Measurements from ENCODE around the gene RAPGEFL1.
"Not testable (repeated sequence)": the region's sequence is repeated elsewhere in the genome, so short reads cannot be mapped to it uniquely, and the experiment has no call there.

Gene RAPGEFL1

GRCh38 chr17:40213914-40214313 lies 36.6 kb downstream of the RAPGEFL1 start:
- not testable (repeated sequence) for DNase-seq

DNA sequence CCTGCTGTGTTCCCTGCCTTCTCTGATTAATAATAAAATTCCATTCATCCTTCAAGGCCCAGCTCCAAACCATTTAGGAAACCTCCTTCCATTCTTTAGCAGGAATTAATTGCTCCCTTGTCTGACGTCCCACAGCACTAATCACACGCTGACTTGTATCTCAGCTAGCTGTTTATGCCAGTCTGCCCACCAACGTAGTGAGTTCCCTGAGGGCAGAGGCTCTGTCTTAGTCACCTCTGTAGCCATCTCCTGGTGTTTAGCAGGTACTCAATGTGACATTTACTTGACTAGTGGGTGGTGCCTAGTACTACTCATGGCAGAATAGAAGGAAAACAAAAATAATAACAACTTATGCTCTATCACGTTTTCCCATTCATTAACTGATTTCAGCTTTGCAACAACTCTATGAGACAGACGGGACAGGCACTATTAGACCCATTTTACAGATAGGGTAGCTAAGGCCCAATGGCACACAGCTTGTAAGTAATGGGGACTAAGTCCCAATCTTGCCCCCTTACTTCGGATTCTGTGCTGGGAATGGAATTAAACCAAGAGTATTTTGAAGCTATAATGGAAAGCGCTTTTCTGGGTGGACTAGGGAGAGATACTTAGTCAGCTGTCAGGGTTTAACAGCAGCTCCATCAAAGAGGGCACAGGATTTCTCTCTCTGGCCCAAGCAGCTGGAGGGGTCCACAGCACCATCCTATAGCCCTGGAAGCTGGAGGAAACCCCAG lies 40.9 kb downstream of the RAPGEFL1 start:
- DNase-seq, result no peak

- DNase-seq, result peak; percentile 97
Observed at GRCh38 chr17:40218740-40219593, 41.7 kb downstream of the RAPGEFL1 start, which contains the start of gene WIPF2. Gene WIPF2 (plus strand): TSS chr17:40219304. CDS start chr17:40256460, 37,156 bp downstream.

DNA sequence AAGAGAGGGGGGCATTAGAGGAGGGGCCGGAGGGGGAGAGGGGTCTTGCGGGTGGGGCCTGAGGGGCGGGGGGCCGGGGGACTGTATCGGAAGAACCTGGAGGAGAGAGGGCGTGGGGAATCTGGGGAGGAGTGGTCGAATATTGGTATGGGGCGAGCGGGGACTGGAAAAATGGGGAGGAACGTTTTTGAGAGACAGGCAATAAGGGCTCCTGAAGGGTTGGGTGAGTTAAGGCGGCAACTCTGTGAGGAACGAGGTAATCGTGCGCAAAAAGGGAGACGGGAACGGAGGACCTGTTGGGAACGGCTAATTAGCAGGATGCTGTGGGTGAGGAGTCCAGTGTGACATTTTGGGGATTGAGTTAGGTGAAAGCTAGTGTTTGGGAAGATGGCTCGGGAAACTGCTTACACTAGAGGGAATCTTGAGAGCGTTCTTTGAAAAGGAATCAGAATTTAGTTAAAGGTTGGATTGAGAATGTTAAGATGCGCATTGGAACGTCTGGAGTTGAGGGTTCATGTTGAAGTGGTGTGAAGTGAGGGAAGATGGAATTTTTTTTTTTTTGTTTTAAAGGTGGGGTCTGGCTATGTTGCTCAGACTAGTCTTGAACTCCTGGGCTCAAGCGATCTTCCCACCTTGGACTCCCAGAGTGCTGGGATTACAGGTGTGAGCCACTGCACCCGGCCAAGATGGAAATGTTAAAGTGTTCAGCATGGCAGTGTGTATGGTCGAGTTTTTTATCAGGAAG lies 42.5 kb downstream of the RAPGEFL1 start:
- peak; percentile 65 for DNase-seq

DNA sequence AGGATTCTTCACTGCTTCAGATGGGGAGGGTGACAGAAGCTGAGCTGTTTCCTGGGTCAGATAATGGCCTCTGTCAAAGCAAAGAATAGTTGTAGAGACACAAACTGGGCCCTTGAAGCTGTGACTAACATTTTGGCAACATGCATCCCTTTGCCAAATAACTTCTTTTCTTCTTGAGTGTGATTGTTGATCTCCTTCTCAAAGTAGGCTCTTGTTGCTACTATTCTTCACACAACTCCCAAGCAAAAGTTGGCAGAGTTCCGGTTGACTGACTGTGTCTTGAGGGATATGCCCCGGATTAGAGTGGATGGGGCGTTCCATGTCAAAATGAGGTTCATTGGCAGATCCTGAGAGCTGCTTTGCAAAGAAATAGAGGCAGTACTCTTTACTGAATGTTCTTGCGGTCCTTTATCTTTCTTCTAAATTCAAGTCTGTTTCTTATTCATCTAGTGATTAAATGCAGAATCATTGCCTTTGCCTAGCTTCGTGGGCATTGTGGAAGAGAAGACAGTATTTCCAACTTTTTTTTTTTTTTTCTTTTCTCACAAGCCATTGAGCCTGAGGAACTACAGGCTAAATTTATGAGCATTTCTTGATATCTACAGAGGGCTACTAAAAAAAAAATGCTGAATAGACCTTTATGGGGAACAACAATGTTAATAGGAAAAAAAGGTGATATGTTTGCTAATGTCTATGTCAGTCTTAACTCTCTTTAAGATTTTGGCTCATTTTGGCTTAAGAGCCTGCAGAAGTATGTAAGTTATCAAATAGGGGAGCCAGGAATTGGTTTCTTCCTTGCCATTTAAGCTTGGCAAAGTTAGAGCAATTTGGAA lies 47.7 kb downstream of the RAPGEFL1 start:
- no peak for DNase-seq

DNA sequence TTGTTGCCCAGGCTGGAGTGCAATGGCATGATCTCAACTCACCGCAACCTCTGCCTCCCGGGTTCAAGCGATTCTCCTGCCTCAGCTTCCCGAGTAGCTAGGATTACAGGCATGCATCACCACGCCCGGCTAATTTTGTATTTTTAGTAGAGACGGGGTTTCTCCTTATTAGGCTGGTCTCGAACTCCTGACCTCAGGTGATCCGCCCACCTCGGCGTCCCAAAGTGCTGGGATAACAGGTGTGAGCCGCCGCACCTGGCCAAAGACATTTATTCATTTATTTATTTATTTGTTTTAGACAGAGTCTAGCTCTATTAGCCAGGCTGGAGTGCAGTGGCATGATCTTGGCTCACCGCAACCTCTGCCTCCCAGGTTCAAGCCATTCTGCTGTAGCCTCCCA lies 51.9 kb downstream of the RAPGEFL1 start:
- DNase-seq, result not testable (repeated sequence)

DNA sequence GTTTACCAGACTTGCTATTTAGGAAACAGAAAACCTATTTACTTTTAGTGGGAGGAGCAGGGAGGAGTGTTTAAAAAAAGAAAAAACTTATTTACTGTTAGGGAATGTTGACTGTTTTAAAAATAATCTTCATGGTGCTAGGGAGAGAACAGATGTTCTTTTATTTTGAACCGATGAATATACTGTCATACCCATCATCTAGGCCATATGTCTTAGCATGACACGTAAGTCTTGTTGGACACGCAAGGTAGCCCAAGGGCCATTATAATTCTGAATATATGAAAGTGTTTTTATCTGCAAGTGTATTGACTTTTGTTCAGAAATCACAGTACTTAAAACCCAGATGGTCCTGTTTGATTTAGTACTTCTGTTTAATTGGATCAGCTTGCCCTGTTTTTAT lies 53.4 kb downstream of the RAPGEFL1 start:
- no peak for DNase-seq

- DNase-seq, result not testable (repeated sequence)
Observed at GRCh38 chr17:40231928-40232327, 54.7 kb downstream of the RAPGEFL1 start.

DNA sequence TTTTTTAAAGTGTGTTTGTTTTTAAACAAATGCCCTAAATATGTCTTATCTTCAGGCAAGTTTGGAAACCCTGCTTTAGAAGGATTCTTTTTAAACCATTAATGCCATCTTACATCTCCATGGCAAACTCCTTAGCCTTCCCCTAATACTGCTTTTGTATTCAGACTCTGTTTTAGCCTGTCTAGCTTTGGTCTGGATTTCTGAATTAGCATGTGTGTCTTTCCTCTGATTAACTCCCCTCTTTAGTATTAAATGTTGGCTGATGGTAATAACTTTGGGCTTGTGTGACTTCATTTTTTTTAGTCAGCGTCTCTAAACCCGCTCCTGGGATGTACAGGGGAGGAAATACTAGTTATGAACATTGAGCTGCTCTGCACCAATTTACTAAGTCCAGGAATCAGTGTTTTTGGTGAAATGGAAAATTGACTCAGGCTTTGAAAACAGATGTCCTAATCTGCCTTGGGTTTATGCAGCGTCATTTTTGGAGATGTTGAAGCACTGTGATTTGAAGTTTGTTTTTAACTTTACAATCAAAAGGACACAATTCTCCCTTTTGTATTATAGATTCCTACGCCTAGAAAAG lies 64.1 kb downstream of the RAPGEFL1 start:
- DNase-seq, result no peak

- DNase-seq, result no peak
Observed at GRCh38 chr17:40242774-40243173, 65.5 kb downstream of the RAPGEFL1 start.

DNA sequence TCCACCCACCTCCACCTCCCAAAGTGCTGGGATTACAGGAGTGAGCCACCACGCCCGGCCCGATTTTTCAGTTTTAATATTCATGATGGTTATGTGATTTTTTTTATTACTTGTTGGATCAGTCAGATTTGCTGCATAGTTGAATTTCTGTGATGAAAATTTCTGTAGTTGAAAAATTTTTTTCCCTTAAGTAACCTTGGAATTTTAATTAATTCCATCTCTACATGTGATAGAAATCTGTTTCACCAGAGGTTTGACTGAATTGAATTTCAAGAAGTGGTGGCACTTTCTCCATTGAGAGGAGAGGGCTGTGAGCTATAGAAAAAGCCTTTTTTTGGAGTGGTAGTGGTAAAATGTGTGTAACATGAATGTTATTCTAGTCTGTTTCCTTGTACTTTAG lies 66.5 kb downstream of the RAPGEFL1 start:
- DNase-seq, result no peak

- no peak for DNase-seq
Observed at GRCh38 chr17:40244255-40244654, 67.0 kb downstream of the RAPGEFL1 start.
